ENCODE measurements around the gene SARNP. TPM values are rescaled to one million over a fixed set of nuclear protein-coding genes. Genes with fewer than 3 reads are reported as not detected.
A peak's percentile ranks its signal among the peaks of the same experiment; 100 is the strongest.

Gene SARNP
- polyA plus RNA-seq, 2 of the 4 experiments (the other 2 are of a cell fraction) = 123 to 198 TPM

DNA sequence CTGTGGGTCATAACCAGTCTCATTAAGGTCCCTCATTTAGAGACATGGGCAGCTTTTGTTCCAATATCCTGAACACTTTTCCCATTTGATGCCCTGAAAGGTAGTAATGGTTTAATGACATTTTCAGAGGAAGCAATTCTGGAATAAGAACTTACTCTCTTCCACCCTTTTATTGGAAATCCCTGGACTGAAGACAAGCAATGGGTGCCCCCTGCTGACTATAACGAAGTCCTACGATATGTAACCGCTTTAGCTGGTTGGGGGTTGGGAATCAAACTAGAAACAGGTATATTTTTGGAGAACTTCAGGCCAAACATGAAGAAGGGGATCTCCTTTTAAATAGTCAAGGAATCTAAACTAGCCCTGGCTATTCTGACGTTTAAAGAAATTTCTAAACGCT, 20.5 kb downstream of the SARNP start (continued):
- TF ChIP-seq, protein P1, sequence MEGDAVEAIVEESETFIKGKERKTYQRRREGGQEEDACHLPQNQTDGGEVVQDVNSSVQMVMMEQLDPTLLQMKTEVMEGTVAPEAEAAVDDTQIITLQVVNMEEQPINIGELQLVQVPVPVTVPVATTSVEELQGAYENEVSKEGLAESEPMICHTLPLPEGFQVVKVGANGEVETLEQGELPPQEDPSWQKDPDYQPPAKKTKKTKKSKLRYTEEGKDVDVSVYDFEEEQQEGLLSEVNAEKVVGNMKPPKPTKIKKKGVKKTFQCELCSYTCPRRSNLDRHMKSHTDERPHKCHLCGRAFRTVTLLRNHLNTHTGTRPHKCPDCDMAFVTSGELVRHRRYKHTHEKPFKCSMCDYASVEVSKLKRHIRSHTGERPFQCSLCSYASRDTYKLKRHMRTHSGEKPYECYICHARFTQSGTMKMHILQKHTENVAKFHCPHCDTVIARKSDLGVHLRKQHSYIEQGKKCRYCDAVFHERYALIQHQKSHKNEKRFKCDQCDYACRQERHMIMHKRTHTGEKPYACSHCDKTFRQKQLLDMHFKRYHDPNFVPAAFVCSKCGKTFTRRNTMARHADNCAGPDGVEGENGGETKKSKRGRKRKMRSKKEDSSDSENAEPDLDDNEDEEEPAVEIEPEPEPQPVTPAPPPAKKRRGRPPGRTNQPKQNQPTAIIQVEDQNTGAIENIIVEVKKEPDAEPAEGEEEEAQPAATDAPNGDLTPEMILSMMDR (IDR thresholded peaks at IDR 0.05) = peak; percentile 51
- TF ChIP-seq, protein P2, sequence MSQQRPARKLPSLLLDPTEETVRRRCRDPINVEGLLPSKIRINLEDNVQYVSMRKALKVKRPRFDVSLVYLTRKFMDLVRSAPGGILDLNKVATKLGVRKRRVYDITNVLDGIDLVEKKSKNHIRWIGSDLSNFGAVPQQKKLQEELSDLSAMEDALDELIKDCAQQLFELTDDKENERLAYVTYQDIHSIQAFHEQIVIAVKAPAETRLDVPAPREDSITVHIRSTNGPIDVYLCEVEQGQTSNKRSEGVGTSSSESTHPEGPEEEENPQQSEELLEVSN (IDR thresholded peaks at IDR 0.05; ENCODE audit: borderline replicate concordance, low read depth) = no peak

DNA sequence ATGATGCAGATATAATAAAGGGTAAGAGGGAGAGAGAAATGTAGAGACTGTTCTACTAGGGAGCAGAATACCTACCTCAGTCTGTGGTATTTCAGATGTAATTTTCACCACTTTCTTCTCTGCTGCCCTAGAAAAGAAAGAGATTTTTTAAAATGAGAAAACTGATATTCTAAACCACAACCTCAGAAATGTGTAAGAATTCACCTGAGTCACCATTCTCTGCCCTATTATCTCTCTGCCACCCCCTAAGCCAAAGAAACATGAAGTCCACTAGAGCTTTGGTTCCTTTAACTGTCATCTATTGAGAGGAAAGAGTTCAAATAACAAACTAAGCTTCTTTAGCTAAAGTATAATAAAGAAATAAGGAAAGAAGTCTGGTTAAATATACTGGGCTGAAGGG, 21.6 kb downstream of the SARNP start:
- no peak overlapping the region for H3K4me3 ChIP-seq
- H3K4me2 ChIP-seq = no peak overlapping the region
- FAIRE-seq = no peak
- POLR2A ChIA-PET = interaction anchor here (0.5 kb wide), 1 partner anchor 9 kb away, joined by 3 read pairs; no protein-coding TSS in a partner anchor
- H3K4me1 ChIP-seq = peaks cover 6% of the 10 kb centered on the region; the same call in 1 of the 3 replicates
- no peak for ATAC-seq
- no peaks in the 10 kb centered on the region for H3K9me3 ChIP-seq
- H3K27ac ChIP-seq = no peak overlapping the region
- TF ChIP-seq RAD21 (conservative IDR thresholded peaks at IDR 0.05 in 1 of 2, IDR thresholded peaks at IDR 0.05 in 1 of 2) = no peak
- TF ChIP-seq, protein P3, sequence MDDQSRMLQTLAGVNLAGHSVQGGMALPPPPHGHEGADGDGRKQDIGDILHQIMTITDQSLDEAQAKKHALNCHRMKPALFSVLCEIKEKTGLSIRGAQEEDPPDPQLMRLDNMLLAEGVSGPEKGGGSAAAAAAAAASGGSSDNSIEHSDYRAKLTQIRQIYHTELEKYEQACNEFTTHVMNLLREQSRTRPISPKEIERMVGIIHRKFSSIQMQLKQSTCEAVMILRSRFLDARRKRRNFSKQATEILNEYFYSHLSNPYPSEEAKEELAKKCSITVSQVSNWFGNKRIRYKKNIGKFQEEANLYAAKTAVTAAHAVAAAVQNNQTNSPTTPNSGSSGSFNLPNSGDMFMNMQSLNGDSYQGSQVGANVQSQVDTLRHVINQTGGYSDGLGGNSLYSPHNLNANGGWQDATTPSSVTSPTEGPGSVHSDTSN (IDR thresholded peaks at IDR 0.05) = no peak
- TF ChIP-seq CBX2 (IDR thresholded peaks at IDR 0.05; ENCODE audit: borderline replicate concordance, low read depth) = no peak
- no peak for TF ChIP-seq HEYL (CRISPR knock-in tag; IDR thresholded peaks at IDR 0.05)
- TF ChIP-seq, protein P4, sequence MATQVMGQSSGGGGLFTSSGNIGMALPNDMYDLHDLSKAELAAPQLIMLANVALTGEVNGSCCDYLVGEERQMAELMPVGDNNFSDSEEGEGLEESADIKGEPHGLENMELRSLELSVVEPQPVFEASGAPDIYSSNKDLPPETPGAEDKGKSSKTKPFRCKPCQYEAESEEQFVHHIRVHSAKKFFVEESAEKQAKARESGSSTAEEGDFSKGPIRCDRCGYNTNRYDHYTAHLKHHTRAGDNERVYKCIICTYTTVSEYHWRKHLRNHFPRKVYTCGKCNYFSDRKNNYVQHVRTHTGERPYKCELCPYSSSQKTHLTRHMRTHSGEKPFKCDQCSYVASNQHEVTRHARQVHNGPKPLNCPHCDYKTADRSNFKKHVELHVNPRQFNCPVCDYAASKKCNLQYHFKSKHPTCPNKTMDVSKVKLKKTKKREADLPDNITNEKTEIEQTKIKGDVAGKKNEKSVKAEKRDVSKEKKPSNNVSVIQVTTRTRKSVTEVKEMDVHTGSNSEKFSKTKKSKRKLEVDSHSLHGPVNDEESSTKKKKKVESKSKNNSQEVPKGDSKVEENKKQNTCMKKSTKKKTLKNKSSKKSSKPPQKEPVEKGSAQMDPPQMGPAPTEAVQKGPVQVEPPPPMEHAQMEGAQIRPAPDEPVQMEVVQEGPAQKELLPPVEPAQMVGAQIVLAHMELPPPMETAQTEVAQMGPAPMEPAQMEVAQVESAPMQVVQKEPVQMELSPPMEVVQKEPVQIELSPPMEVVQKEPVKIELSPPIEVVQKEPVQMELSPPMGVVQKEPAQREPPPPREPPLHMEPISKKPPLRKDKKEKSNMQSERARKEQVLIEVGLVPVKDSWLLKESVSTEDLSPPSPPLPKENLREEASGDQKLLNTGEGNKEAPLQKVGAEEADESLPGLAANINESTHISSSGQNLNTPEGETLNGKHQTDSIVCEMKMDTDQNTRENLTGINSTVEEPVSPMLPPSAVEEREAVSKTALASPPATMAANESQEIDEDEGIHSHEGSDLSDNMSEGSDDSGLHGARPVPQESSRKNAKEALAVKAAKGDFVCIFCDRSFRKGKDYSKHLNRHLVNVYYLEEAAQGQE (IDR thresholded peaks at IDR 0.05) = no peak
- TF ChIP-seq CHD4 (IDR thresholded peaks at IDR 0.05; ENCODE audit: borderline replicate concordance) = no peak
- TF ChIP-seq MYC (IDR thresholded peaks at IDR 0.05; ENCODE audit: borderline replicate concordance, low read length) = no peak
- no peak for TF ChIP-seq TFCP2L1 (CRISPR knock-in tag; IDR thresholded peaks at IDR 0.05)
- no peak for TF ChIP-seq RARB (CRISPR knock-in tag; IDR thresholded peaks at IDR 0.05)
- TF ChIP-seq FOSL2 (IDR thresholded peaks at IDR 0.05) = no peak
- no peak for TF ChIP-seq FOSL2 (CRISPR knock-in tag; IDR thresholded peaks at IDR 0.05)
- TF ChIP-seq HOXB13 (CRISPR knock-in tag; IDR thresholded peaks at IDR 0.05; ENCODE audit: low read depth) = no peak
- TF ChIP-seq, protein P5, sequence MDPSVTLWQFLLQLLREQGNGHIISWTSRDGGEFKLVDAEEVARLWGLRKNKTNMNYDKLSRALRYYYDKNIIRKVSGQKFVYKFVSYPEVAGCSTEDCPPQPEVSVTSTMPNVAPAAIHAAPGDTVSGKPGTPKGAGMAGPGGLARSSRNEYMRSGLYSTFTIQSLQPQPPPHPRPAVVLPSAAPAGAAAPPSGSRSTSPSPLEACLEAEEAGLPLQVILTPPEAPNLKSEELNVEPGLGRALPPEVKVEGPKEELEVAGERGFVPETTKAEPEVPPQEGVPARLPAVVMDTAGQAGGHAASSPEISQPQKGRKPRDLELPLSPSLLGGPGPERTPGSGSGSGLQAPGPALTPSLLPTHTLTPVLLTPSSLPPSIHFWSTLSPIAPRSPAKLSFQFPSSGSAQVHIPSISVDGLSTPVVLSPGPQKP (IDR thresholded peaks at IDR 0.05; ENCODE audit: low read depth, low read length) = no peak
- TF ChIP-seq NR3C1 (IDR thresholded peaks at IDR 0.05) = no peak
- TF ChIP-seq EHF (CRISPR knock-in tag; IDR thresholded peaks at IDR 0.05) = no peak
- no peak for TF ChIP-seq RCOR1 (IDR thresholded peaks at IDR 0.05; ENCODE audit: low read depth, low read length)
- TF ChIP-seq PHF8 (IDR thresholded peaks at IDR 0.05; ENCODE audit: borderline replicate concordance, low read depth) = no peak
- TF ChIP-seq FOXS1 (CRISPR knock-in tag; IDR thresholded peaks at IDR 0.05) = no peak
- TF ChIP-seq EHMT2 (IDR thresholded peaks at IDR 0.05; ENCODE audit: low read depth) = no peak
- no peak for TF ChIP-seq HOXB5 (CRISPR knock-in tag; IDR thresholded peaks at IDR 0.05)
- CTCF ChIA-PET = interaction anchor here (0.6 to 7.5 kb wide), 12 partner anchors 12 to 120 kb away, joined by 3 to 114 read pairs (median 6); partner anchors contain the start of gene GDF11
- DNase-seq (ENCODE audit: low read depth in 1 of 2, low spot score in 1 of 2) = no peak
